Upper lobe of left lung (tissue), 6 donors: Measurements from ENCODE around the gene RDM1. TPM values are rescaled to one million over a fixed set of nuclear protein-coding genes. Genes with fewer than 3 reads are reported as not detected.

Experiments
- ATAC-seq, 2 donors: fragments of 200-7000 bp; cut with Tn5 transposase; one replicate each; pipeline ENCODE4 v1.9.1; 2022; ENCODE audit warnings: mild to moderate bottlenecking in 2 of 2, moderate library complexity in 2 of 2; ENCODE audit not compliant: low FRiP score in 2 of 2
- DNase-seq, 2 donors: peaks; one replicate each; pipeline ENCODE4 v3.0.0-alpha.2; 2019 to 2020
- H3K27ac ChIP-seq, 4 donors: fragments of 200-600 bp; sonication (generic); one replicate each; pipeline ENCODE4 v1.5.1; 2016 to 2019
- H3K27me3 ChIP-seq, 4 donors: fragments of 200-600 bp; sonication (generic); one replicate each; pipeline ENCODE4 v1.5.1; 2017 to 2019
- H3K36me3 ChIP-seq, 4 donors: fragments of 200-600 bp; sonication (generic); one replicate each; pipeline ENCODE4 v1.5.1; 2016 to 2019
- H3K4me1 ChIP-seq, 4 donors: fragments of 200-600 bp; sonication (generic); one replicate each; pipeline ENCODE4 v1.5.1; 2018 to 2019
- H3K4me3 ChIP-seq, 4 donors: fragments of 200-600 bp; sonication (generic); one replicate each; pipeline ENCODE4 v1.5.1; 2017 to 2019; ENCODE audit warnings: mild to moderate bottlenecking in 2 of 4, moderate library complexity in 1 of 4
- H3K9me3 ChIP-seq, 4 donors: fragments of 200-600 bp; sonication (generic); one replicate each; pipeline ENCODE4 v1.5.1; 2018 to 2019
- EP300 ChIP-seq, 4 donors: sonication (generic); formaldehyde crosslinking; IDR thresholded peaks; one replicate each; pipeline ENCODE4 v1.5.1; 2017; ENCODE audit warnings: antibody characterized with exemption in 4 of 4, control low read depth in 2 of 4
- POLR2A ChIP-seq, 4 donors: fragments of 450-650 bp; IDR thresholded peaks; one replicate each; pipeline ENCODE4 v1.5.1; 2016 to 2017; ENCODE audit warnings: antibody characterized with exemption in 4 of 4, mild to moderate bottlenecking in 2 of 4
- POLR2AphosphoS5 ChIP-seq, 2 donors: sonication (generic); formaldehyde crosslinking; IDR thresholded peaks; one replicate each; pipeline ENCODE4 v1.5.1; 2017; ENCODE audit warnings: antibody characterized with exemption in 2 of 2
- WGBS, 2 donors: methylation state at CpG; one replicate each; pipeline ENCODE4 v1.1.5; 2017 to 2018; 5-methylcytosine and 5-hydroxymethylcytosine counted together
- total RNA-seq, 6 donors: library from RNA; depleted of rRNA in 4 of 6; stranded (reverse); fragments of >200 nt in 4 of 6; gene quantifications; one replicate each; pipeline versions ENCODE4 v1.1.0 to v1.2.1, GENCODE V29; 2016 to 2021
- TF ChIP-seq, protein P1 (sequence below), 6 experiments: fragments of 450-650 bp in 4 of 6; fragments of 200-600 bp in 2 of 6; sonication (generic) in 2 of 6; IDR thresholded peaks; one replicate each; pipeline ENCODE4 v1.5.1; 2016 to 2019; ENCODE audit warnings: antibody characterized with exemption in 6 of 6
- donor health status: DM: no; HTN: no; CAD: no; lungs with moderate emphysema.
- donor health status: DM: no; HTN: yes; CAD: no; lungs with severe emphysema.

RDM1 gene
- total RNA-seq, 6 donors from 2014 or later = not detected

- Histone ChIP-seq H3K9me3 (no peaks in the 10 kb centered on the region), H3K4me1 (peaks cover 4 to 16% (median 4%) of the 10 kb centered on the region in 4 donors), H3K4me3 (no peak overlapping the region), H3K36me3 (no peaks in the 10 kb centered on the region), H3K27me3 (no peaks in the 10 kb centered on the region), H3K27ac (no peak overlapping the region)
- ATAC-seq (no peak), DNase-seq (no peak)
- TF ChIP-seq EP300 (IDR thresholded peaks at IDR 0.05) (no peak), POLR2A (IDR thresholded peaks at IDR 0.05) (no peak), POLR2AphosphoS5 (IDR thresholded peaks at IDR 0.05) (no peak)
- TF ChIP-seq, protein P1, sequence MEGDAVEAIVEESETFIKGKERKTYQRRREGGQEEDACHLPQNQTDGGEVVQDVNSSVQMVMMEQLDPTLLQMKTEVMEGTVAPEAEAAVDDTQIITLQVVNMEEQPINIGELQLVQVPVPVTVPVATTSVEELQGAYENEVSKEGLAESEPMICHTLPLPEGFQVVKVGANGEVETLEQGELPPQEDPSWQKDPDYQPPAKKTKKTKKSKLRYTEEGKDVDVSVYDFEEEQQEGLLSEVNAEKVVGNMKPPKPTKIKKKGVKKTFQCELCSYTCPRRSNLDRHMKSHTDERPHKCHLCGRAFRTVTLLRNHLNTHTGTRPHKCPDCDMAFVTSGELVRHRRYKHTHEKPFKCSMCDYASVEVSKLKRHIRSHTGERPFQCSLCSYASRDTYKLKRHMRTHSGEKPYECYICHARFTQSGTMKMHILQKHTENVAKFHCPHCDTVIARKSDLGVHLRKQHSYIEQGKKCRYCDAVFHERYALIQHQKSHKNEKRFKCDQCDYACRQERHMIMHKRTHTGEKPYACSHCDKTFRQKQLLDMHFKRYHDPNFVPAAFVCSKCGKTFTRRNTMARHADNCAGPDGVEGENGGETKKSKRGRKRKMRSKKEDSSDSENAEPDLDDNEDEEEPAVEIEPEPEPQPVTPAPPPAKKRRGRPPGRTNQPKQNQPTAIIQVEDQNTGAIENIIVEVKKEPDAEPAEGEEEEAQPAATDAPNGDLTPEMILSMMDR (IDR thresholded peaks at IDR 0.05) = no peak
- 76 to 84% methylated on average over 10 of the region's 10 CpGs for WGBS, 2 donors
Observed at GRCh38 chr17:35968520-35969054, 38.0 kb upstream of the RDM1 start.

- DNase-seq = no peak
- ATAC-seq = no peak
- 89 to 91% methylated on average over 7 of the region's 7 CpGs for WGBS, 2 donors
- Histone ChIP-seq H3K4me1 (peaks cover 0 to 5% (median 0%) of the 10 kb centered on the region in 4 donors), H3K9me3 (no peaks in the 10 kb centered on the region), H3K36me3 (no peaks in the 10 kb centered on the region), H3K27me3 (no peaks in the 10 kb centered on the region), H3K27ac (no peak overlapping the region), H3K4me3 (no peak overlapping the region)
- TF ChIP-seq POLR2A (IDR thresholded peaks at IDR 0.05) = no peak
- TF ChIP-seq, protein P1 (IDR thresholded peaks at IDR 0.05) = no peak
- TF ChIP-seq EP300 (IDR thresholded peaks at IDR 0.05) = no peak
- TF ChIP-seq POLR2AphosphoS5 (IDR thresholded peaks at IDR 0.05) = no peak
Observed at GRCh38 chr17:35965272-35965671, 34.7 kb upstream of the RDM1 start.

DNA sequence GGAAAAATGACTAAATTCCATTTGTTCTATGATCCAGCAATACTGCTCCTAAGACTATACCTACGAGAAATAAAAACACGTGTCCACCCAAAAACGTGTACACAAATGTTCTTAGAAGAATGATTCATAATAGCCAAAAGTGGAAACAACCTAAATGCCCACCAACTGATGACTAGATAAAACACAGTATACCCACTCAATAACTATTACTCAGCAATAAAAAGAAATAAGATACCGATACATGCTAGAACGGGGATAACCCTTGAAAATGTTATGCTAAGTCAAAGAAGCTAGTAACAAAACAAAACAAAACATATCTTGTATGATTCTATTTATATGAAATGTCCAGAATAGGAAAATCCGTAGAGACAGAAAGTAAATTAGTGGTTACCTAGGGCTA, 33.1 kb upstream of the RDM1 start:
- WGBS, 2 donors = 73 to 82% methylated on average over 6 of the region's 6 CpGs
- H3K27ac ChIP-seq = no peak overlapping the region
- DNase-seq (no peak), ATAC-seq (no peak)
- no peak overlapping the region for H3K4me3 ChIP-seq
- H3K9me3 ChIP-seq = no peaks in the 10 kb centered on the region
- no peaks in the 10 kb centered on the region for H3K4me1 ChIP-seq
- no peaks in the 10 kb centered on the region for H3K27me3 ChIP-seq
- H3K36me3 ChIP-seq = no peaks in the 10 kb centered on the region
- no peak for TF ChIP-seq POLR2AphosphoS5 (IDR thresholded peaks at IDR 0.05)
- no peak for TF ChIP-seq POLR2A (IDR thresholded peaks at IDR 0.05)
- TF ChIP-seq, protein P1 (IDR thresholded peaks at IDR 0.05) = no peak
- TF ChIP-seq EP300 (IDR thresholded peaks at IDR 0.05) = no peak

DNA sequence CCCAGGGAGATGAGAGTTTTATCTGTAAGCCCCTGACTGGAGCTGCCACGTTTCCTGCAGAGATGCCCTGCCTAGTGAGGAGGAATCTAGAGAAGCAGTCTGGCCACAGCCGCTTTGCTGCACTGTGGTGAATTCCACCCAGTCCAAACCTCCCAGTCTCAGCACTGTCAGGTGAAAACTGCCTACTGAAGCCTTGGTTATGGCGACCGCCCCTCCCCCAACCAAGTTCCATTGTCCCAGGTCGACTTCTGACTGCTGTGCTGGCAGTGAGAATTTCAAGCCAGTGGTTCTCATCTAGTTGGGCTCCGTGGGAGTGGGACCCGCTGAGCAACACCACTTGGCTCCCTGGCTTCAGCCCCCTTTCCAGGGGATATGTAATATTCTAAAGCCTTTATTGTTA, 23.1 kb upstream of the RDM1 start:
- Histone ChIP-seq H3K36me3 (no peaks in the 10 kb centered on the region), H3K27ac (no peak overlapping the region), H3K4me1 (no peaks in the 10 kb centered on the region), H3K9me3 (no peaks in the 10 kb centered on the region), H3K4me3 (no peak overlapping the region), H3K27me3 (no peaks in the 10 kb centered on the region)
- no peak for TF ChIP-seq EP300 (IDR thresholded peaks at IDR 0.05)
- no peak for TF ChIP-seq POLR2AphosphoS5 (IDR thresholded peaks at IDR 0.05)
- TF ChIP-seq, protein P1 (IDR thresholded peaks at IDR 0.05) = no peak
- TF ChIP-seq POLR2A (IDR thresholded peaks at IDR 0.05) = no peak
- no peak for DNase-seq
- WGBS, 2 donors = 62 to 72% methylated on average over 7 of the region's 7 CpGs
- ATAC-seq = no peak

DNA sequence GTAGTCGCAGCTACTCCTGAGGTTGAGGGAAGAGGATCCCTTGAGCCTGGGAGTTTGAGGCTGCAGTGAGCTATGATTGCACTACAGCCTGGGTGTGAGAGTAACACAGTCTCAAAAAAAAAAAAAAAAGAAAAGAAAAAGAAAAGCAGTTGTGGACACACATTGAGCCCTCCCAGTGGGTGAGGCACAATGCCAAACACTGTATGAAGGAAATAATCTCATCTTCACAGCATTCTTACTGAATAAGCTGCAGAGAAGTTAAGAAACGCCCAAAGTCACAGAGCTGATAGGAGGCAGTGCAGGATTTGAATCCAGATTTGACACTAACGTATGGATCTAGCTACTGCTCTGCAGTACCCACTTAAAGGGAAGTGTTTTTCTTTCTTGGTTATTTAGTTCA, 18.8 kb upstream of the RDM1 start:
- Histone ChIP-seq H3K27me3 (no peaks in the 10 kb centered on the region), H3K4me3 (no peak overlapping the region), H3K9me3 (no peaks in the 10 kb centered on the region), H3K27ac (no peak overlapping the region), H3K4me1 (peaks cover 0 to 5% (median 2%) of the 10 kb centered on the region in 4 donors), H3K36me3 (no peaks in the 10 kb centered on the region)
- ATAC-seq = no peak
- 73 to 84% methylated on average over 3 of the region's 3 CpGs for WGBS, 2 donors
- TF ChIP-seq, protein P1 (IDR thresholded peaks at IDR 0.05) = no peak
- TF ChIP-seq EP300 (IDR thresholded peaks at IDR 0.05) (no peak), POLR2AphosphoS5 (IDR thresholded peaks at IDR 0.05) (no peak), POLR2A (IDR thresholded peaks at IDR 0.05) (no peak)
- no peak for DNase-seq
